Mononuclear cell (primary cell): ENCODE results near the gene GZMM. TPM values are rescaled to one million over a fixed set of nuclear protein-coding genes. Genes with fewer than 3 reads are reported as not detected.

Source experiments
- H3K27me3 ChIP-seq: 2 replicates; pipeline ENCODE4 v1.6.0; 2011; ENCODE audit warnings: low read length, control low read depth; ENCODE audit not compliant: insufficient read depth
- H3K4me1 ChIP-seq: 2 replicates; pipeline ENCODE4 v1.5.1; 2011; ENCODE audit warnings: mild to moderate bottlenecking, low read length, control low read depth; ENCODE audit not compliant: insufficient read depth
- H3K4me3 ChIP-seq: 2 replicates; pipeline ENCODE4 v1.5.1; 2011; ENCODE audit warnings: mild to moderate bottlenecking, low read length, moderate library complexity
- H3K9me3 ChIP-seq: 2 replicates; pipeline ENCODE4 v1.5.1; 2011; ENCODE audit warnings: low read depth, mild to moderate bottlenecking, control low read depth, low read length
- total RNA-seq: library from RNA; depleted of rRNA; stranded (reverse); fragments of >200 nt; gene quantifications from one replicate; pipeline ENCODE4 v1.2.3, GENCODE V29; 2012

Gene GZMM
- total RNA-seq, 1 donor = 63.7 TPM

DNA sequence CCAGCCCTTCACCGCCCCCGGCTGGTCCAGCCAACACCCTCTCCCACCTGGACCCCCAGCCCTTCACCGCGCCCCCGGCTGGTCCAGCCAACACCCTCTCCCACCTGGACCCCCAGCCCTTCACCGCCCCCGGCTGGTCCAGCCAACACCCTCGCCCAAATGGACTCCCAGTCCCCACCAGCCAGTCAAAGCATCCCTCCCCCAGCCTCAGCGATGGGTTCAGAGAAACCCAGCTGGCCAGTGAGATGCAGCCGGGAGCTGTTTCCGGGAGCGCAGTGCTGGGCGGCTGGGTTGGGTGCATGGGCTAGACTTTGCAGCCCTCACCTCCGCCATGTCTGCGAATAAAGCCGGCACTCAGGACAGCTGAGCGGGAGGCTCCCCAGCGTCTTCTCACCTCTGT is 18.8 kb upstream of the GZMM start:
- Histone ChIP-seq H3K4me3 (no peak overlapping the region), H3K4me1 (no peaks in the 10 kb centered on the region), H3K27me3 (no peaks in the 10 kb centered on the region), H3K9me3 (no peaks in the 10 kb centered on the region)

DNA sequence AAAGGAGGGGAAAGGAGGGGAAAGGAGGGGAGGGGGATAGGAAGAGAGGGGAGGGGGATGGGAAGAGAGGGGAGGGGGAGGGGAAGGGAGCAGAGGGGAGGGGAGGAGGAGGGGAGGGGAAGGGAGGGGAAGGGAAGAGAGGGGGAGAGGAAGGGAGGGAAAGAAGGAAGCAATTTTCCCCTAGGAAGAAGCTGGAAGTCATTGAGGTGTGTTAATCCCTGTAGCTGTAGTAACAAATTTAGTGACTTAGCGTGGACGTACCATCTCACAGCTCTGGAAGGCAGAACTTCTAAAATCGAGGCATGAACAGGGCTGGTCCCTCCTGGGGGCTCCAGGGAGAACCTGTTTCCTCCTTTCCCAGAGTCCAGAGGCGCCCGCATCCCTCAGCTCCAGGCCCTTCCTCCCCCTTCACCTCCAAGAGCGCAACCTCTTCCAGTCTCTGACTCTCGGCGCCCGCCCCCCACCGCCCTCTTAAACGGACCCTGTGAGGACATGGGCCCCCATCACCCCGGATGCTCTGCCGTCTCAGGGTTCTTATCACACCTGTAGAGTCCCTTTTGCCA is 17.9 kb upstream of the GZMM start:
- Histone ChIP-seq H3K4me3 (no peak overlapping the region), H3K9me3 (no peaks in the 10 kb centered on the region), H3K27me3 (no peaks in the 10 kb centered on the region), H3K4me1 (peaks cover 8% of the 10 kb centered on the region)

DNA sequence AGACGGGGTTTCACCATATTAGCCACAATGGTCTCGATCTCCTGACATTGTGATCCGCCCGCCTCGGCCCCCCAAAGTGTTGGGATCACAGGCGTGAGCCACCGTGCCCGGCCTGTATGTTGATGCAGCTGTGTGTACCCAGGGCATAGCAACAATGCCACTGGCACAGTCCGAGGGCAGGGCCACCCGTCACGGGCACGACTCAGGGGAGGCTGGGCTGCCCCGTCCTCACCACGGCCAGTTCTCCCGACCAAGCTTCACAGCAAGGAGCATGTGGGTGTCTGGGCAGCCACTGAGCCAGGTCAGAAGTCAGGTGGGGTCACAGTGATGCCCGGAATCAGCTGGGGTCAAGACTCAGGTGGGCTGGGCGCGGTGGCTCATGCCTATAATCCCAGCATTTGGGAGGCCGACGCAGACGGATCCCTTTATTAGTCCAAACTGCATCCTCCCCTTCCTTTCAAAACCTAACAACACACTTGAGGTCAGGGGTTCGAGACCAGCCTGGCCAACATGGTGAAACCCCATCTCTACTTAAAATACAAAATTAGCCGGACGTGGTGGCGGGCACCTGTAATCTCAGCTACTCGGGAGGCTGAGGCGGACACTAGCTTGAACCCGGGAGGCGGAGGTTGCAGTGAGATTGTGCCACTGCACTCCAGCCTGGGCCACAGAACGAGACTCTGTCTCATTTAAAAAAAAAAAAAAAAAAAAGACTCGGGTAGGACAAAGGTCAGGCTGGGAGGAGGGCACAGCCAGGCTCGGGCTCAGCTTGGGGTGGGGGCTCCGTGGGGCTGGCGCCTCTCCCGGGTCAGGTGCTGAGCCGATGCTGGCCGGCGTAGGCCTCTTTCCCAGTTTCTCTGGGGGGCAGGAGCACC is 13.5 kb upstream of the GZMM start:
- Histone ChIP-seq H3K4me1 (peaks cover 26% of the 10 kb centered on the region), H3K9me3 (no peaks in the 10 kb centered on the region), H3K4me3 (peak overlapping the region; percentile 75), H3K27me3 (no peaks in the 10 kb centered on the region)

- H3K27me3 ChIP-seq = no peaks in the 10 kb centered on the region
- H3K9me3 ChIP-seq = no peaks in the 10 kb centered on the region
- H3K4me1 ChIP-seq = peaks cover 26% of the 10 kb centered on the region
- H3K4me3 ChIP-seq = peak overlapping the region; percentile 75
These were observed 12.7 kb upstream of the GZMM start for GRCh38 chr19:531009-531752.

DNA sequence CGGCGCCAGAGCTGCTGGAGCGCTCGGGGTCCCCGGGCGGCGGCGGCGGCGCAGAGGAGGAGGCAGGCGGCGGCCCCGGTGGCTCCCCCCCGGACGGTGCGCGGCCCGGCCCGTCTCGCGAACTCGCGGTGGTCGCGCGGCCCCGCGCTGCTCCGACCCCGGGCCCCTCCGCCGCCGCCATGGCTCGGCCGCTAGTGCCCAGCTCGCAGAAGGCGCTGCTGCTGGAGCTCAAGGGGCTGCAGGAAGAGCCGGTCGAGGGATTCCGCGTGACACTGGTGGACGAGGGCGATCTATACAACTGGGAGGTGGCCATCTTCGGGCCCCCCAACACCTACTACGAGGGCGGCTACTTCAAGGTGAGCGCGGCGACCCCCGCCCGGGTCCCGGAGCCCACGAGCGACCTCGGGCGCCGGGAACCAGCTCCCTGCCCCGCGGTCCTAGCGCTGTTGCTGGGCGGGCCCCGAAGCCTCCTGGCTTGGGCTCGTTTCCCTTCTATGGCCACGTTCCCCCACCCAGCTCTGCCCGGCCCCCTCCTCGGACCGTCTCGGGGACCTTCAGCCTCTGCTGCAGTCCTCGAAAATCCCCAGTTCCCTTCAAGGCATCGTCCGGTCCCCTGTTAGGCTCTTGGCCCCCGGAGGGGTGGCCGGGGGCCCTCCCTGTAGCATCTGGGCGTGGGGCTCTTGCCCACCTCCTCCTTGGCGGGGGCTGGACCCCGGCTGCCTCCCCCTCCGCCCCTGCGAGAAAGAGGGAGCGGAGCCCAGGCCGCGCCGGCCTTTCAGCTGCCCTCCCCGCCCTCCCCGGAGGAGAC is 11.9 kb upstream of the GZMM start, which contains the start of gene CDC34:
TSS of gene CDC34 (plus strand) at position 8 of the 808 bp plus-strand sequence. CDS start at position 180, 172 bp downstream.
- Histone ChIP-seq H3K4me1 (peaks cover 26% of the 10 kb centered on the region), H3K4me3 (peak within 1 kb of the TSS; percentile 77), H3K27me3 (no peaks in the 10 kb centered on the region), H3K9me3 (no peaks in the 10 kb centered on the region)

- H3K27me3 ChIP-seq = no peaks in the 10 kb centered on the region
- no peaks in the 10 kb centered on the region for H3K9me3 ChIP-seq
- H3K4me3 ChIP-seq = peak overlapping the region; percentile 77
- H3K4me1 ChIP-seq = peaks cover 26% of the 10 kb centered on the region
These were observed 11.1 kb upstream of the GZMM start for GRCh38 chr19:532561-533363.

DNA sequence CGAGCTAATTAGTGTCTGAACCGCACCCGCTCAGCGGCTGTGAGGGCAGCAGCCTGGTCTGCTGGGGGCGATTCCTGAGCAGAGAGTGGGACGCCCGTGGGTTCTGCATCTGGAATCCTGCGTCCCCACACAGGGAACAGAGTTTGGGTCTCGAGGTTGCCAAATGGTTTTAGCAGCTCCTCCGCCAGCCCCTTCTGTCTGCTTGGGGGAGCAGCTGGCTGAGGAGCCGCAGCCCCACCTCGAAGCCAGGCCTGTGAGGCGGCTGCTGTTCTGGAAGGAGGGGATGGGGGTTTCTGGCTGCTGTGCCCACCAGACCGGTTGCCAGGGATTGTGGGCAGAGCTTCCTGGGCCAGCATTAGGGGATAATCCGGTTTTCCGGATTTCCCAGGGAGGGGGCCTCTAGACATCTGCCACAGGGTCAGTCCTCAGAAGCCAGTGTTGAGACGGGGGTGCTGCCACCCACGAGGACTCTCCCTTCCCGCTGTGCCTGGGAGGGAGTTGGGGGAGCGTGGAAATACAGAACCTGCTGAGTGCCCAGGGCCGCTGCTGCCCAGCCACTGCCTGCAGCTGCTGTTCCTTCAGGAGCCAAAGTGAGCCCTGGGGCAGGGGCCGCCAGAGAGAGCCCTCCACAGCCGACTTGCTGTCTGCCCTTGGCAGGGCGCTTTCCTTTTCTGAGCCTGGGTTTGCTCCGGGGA is 10.3 kb upstream of the GZMM start:
- Histone ChIP-seq H3K4me1 (peaks cover 26% of the 10 kb centered on the region), H3K4me3 (peak overlapping the region; percentile 77), H3K27me3 (no peaks in the 10 kb centered on the region), H3K9me3 (no peaks in the 10 kb centered on the region)

DNA sequence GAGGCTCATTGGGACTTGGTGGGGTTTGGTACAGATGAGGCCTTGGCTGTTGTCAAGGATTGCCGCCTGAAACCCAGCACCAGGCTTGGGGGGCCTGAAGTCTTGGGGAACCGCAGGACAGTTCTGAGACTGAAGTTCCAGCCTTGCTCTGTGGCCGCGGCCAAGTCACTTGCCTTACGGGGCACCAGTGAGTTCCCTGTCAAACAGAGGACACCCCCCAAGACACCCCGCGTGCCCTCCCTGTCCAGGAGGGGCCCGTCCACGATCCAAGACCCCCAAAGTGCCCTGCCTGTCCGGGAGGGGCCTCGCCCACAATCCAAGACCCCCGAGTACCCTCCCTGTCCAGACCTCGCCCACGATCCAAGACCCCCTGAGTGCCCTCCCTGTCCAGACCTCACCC is 9.8 kb upstream of the GZMM start:
- Histone ChIP-seq H3K4me1 (peaks cover 26% of the 10 kb centered on the region), H3K4me3 (no peak overlapping the region), H3K27me3 (no peaks in the 10 kb centered on the region), H3K9me3 (no peaks in the 10 kb centered on the region)

DNA sequence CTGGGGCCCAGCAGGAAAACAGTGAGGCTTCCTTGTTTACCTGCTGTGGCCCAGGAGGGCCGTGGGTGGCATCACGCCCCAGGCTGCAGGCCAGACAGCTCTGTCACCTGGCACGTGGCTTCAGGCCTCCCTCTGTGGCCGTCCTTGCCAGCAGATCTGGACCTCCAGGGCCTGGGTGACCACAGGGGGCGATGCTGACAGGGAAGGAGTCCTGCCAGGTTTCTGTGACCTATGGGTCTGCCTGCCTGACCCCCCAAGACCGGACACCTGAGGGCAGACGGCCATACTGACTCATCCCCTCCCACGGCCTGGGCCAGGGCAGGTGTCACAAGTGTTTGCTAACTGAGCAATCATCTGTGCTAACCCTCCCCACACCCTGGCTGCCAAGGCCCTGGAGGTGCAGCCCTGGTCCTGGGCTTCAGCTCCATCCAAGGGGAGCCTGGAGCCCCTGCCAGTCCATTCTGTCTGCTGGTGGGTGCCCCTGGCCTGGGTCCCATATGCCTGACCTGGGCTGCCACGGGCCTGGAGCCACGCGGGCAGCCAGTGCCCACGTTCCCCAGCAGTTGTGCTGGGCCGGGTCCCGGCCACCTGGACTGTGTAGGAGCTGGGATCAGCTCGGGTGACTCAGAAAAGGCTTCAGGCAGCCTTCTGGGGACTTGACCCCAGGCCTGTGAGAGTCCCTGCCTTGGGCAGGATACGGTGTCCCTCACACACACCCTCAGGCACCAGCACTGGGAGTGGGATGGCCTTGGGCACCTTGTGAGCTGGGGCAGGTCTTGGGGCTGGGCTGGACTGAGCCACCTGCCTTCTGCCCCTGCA is 8.6 kb upstream of the GZMM start:
- Histone ChIP-seq H3K4me1 (peaks cover 25% of the 10 kb centered on the region), H3K4me3 (no peak overlapping the region), H3K9me3 (no peaks in the 10 kb centered on the region), H3K27me3 (no peaks in the 10 kb centered on the region)

- Histone ChIP-seq H3K4me1 (peaks cover 17% of the 10 kb centered on the region), H3K9me3 (no peaks in the 10 kb centered on the region), H3K27me3 (no peaks in the 10 kb centered on the region), H3K4me3 (no peak overlapping the region)
These were observed 7.6 kb upstream of the GZMM start for GRCh38 chr19:536031-536880.

DNA sequence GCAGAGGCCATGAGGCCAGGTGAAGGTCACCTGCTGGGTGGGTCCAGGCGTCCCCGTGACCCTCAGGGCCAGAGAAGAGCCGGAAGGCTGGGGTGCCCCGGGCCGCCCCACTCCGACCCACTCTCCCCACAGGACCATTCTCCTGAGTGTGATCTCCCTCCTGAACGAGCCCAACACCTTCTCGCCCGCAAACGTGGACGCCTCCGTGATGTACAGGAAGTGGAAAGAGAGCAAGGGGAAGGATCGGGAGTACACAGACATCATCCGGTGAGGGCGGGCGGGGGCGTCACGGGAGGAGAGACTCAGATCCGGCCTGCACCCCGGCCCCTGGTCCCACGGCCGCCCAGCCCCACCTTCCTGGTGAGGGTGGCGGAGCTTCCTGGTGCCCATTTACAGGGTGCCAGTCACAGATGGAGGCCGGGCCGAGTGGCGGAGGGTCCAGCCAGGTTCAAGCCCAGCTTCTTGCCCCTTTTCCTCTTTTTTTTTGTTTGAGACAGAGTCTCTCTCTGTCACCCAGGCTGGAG is 6.9 kb upstream of the GZMM start:
- no peaks in the 10 kb centered on the region for H3K27me3 ChIP-seq
- no peaks in the 10 kb centered on the region for H3K9me3 ChIP-seq
- peaks cover 17% of the 10 kb centered on the region for H3K4me1 ChIP-seq
- H3K4me3 ChIP-seq = no peak overlapping the region
